ENCODE measurements around the gene RPS14. TPM values are rescaled to one million over a fixed set of nuclear protein-coding genes. Genes with fewer than 3 reads are reported as not detected.
"Not testable (repeated sequence)": the region's sequence is repeated elsewhere in the genome, so short reads cannot be mapped to it uniquely, and the experiment has no call there.

The RPS14 gene
- polyA plus RNA-seq, 1 experiment: 2,496 TPM

- ChIA-PET POLR2A (no interaction called here), CTCF (interaction anchor here (0.9 kb wide), 1 partner anchor 80 kb away, joined by 3 read pairs; no protein-coding TSS in a partner anchor)
- Histone ChIP-seq H3K36me3 (ENCODE audit: control insufficient read depth, insufficient read depth, low read length) (no peaks in the 10 kb centered on the region), H3K4me3 (ENCODE audit: low read depth, low read length) (no peak overlapping the region), H3K27me3 (ENCODE audit: control insufficient read depth, insufficient read depth, low read length) (no peaks in the 10 kb centered on the region)
- no peak for DNase-seq (ENCODE audit: low read depth)
- TF ChIP-seq CTCF (IDR thresholded peaks at IDR 0.05; ENCODE audit: insufficient read depth, low read depth, low read length): no peak
These were observed 5.1 kb upstream of the RPS14 start for GRCh38 chr5:150454492-150455229.

DNA sequence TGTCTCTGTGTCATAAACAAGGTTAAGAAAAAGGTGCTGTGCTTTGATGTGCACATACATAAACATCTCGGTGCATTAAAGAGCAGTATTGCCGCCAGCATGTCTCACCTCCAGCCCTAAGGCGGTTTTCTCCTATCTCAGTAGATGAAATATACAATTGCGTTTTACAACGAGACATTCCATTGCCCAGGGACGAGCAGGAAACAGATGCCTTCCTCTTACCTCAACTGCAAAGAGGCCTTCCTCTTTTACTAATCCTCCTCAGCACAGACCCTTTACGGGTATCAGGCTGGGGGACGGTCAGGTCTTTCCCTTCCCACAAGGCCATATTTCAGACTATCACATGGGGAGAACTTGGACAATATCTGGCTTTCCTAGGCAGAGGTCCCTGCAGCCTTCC, 4.5 kb upstream of the RPS14 start:
- H3K27me3 ChIP-seq (ENCODE audit: control insufficient read depth, insufficient read depth, low read length); H3K4me3 ChIP-seq (ENCODE audit: low read depth, low read length); H3K36me3 ChIP-seq (ENCODE audit: control insufficient read depth, insufficient read depth, low read length); CTCF ChIA-PET; POLR2A ChIA-PET; DNase-seq (ENCODE audit: low read depth): not testable (repeated sequence)

GRCh38 chr5:150452914-150453313, 3.4 kb upstream of the RPS14 start:
- H3K27me3 ChIP-seq (ENCODE audit: control insufficient read depth, insufficient read depth, low read length): no peaks in the 10 kb centered on the region
- POLR2A ChIA-PET: no interaction called here
- CTCF ChIA-PET: no interaction called here
- TF ChIP-seq CTCF (IDR thresholded peaks at IDR 0.05; ENCODE audit: insufficient read depth, low read depth, low read length): no peak
- no peak for DNase-seq (ENCODE audit: low read depth)
- no peak overlapping the region for H3K4me3 ChIP-seq (ENCODE audit: low read depth, low read length)
- no peaks in the 10 kb centered on the region for H3K36me3 ChIP-seq (ENCODE audit: control insufficient read depth, insufficient read depth, low read length)

- Histone ChIP-seq H3K27me3 (ENCODE audit: control insufficient read depth, insufficient read depth, low read length) (no peaks in the 10 kb centered on the region), H3K36me3 (ENCODE audit: control insufficient read depth, insufficient read depth, low read length) (peaks cover 6% of the 10 kb centered on the region), H3K4me3 (ENCODE audit: low read depth, low read length) (no peak overlapping the region)
- DNase-seq (ENCODE audit: low read depth): no peak
- CTCF ChIA-PET: interaction anchor here (0.6 to 2.3 kb wide), 2 partner anchors 8 to 80 kb away, joined by 3 to 21 read pairs; no protein-coding TSS in a partner anchor
- TF ChIP-seq CTCF (IDR thresholded peaks at IDR 0.05; ENCODE audit: insufficient read depth, low read depth, low read length): no peak
- POLR2A ChIA-PET: no interaction called here
These were observed 2.1 kb upstream of the RPS14 start for GRCh38 chr5:150451594-150451993.

DNA sequence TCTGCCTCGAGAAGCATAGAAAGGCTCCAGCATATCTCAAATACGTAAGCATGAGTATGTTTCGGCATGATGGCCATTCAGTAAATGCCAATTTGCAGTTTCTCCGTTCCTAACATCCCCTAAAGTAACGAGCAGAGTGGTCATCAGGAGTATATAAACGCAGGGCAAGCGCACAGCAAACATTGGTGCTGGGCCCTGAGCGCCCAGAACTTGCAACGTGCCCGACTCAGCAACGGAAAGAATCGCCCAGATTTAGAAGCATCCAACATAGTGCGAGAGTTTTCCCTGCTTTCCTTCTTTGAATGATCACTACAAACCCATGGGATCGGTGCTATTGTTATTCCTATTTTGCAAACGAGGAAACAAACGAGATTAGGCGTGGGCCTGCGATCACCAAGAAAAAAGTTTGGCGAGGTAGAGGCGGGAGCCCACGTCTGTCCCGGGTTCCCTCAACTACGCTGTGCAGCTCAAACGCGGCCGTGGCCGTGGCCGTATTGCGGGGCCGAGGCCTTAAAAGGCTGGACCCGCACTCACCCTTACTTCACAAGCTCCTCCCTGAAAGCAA, 505 bp downstream of the RPS14 start:
- DNase-seq (ENCODE audit: low read depth): no peak
- POLR2A ChIA-PET: interaction anchor here (0.5 to 0.6 kb wide), 2 partner anchors 10 to 16 kb away, joined by 3 to 9 read pairs; no protein-coding TSS in a partner anchor
- peak overlapping the region; percentile 63 for H3K4me3 ChIP-seq (ENCODE audit: low read depth, low read length)
- peaks cover 25% of the 10 kb centered on the region for H3K36me3 ChIP-seq (ENCODE audit: control insufficient read depth, insufficient read depth, low read length)
- TF ChIP-seq CTCF (IDR thresholded peaks at IDR 0.05; ENCODE audit: insufficient read depth, low read depth, low read length): no peak
- CTCF ChIA-PET: interaction anchor here (1.1 to 2.2 kb wide), 6 partner anchors 9 to 209 kb away, joined by 3 to 8 read pairs (median 6); no protein-coding TSS in a partner anchor
- no peaks in the 10 kb centered on the region for H3K27me3 ChIP-seq (ENCODE audit: control insufficient read depth, insufficient read depth, low read length)

Measured in BJ (cell line).